ENCODE measurements around the gene AP1M2.
A peak's percentile ranks its signal among the peaks of the same experiment; 100 is the strongest.

Gene AP1M2

GRCh38 chr19:10587022-10587838 lies at the start of gene AP1M2:
Gene AP1M2 (minus strand): TSS chr19:10587312. CDS start chr19:10587231, 81 bp downstream.
- no peaks in the 10 kb centered on the region for H3K4me1 ChIP-seq
- peak within 1 kb of the TSS; percentile 61 for H3K27ac ChIP-seq
- H2AFZ ChIP-seq = peak within 1 kb of the TSS; percentile 91
- TF ChIP-seq CTCF (IDR thresholded peaks at IDR 0.05) = no peak
- no peaks in the 10 kb centered on the region for H3K36me3 ChIP-seq (ENCODE audit: control insufficient read depth, insufficient read depth, low read length)
- H3K27me3 ChIP-seq (ENCODE audit: control insufficient read depth, insufficient read depth, low read length) = no peaks in the 10 kb centered on the region
- H3K9me3 ChIP-seq (ENCODE audit: control insufficient read depth, low read length) = no peaks in the 10 kb centered on the region
- no peaks in the 10 kb centered on the region for H3K79me2 ChIP-seq
- peak within 1 kb of the TSS; percentile 70 for H3K4me3 ChIP-seq (ENCODE audit: low read depth, low read length)
- H3K4me2 ChIP-seq (ENCODE audit: low read length) = peak within 1 kb of the TSS; percentile 58
- H3K9ac ChIP-seq = peak within 1 kb of the TSS; percentile 57

GRCh38 chr19:10636304-10636972 lies 49.3 kb upstream of the AP1M2 start:
- Histone ChIP-seq H3K79me2 (no peaks in the 10 kb centered on the region), H3K4me1 (no peaks in the 10 kb centered on the region), H3K9ac (no peak overlapping the region), H3K27ac (no peak overlapping the region), H2AFZ (no peak overlapping the region), H3K9me3 (ENCODE audit: control insufficient read depth, low read length) (no peaks in the 10 kb centered on the region), H3K27me3 (ENCODE audit: control insufficient read depth, insufficient read depth, low read length) (no peaks in the 10 kb centered on the region), H3K4me2 (ENCODE audit: low read length) (no peak overlapping the region), H3K4me3 (ENCODE audit: low read depth, low read length) (no peak overlapping the region), H3K36me3 (ENCODE audit: control insufficient read depth, insufficient read depth, low read length) (no peaks in the 10 kb centered on the region)
- TF ChIP-seq CTCF (IDR thresholded peaks at IDR 0.05) = no peak

- Histone ChIP-seq H3K79me2 (no peaks in the 10 kb centered on the region), H3K27me3 (ENCODE audit: control insufficient read depth, insufficient read depth, low read length) (no peaks in the 10 kb centered on the region), H3K4me3 (ENCODE audit: low read depth, low read length) (no peak overlapping the region), H3K36me3 (ENCODE audit: control insufficient read depth, insufficient read depth, low read length) (no peaks in the 10 kb centered on the region), H3K9ac (no peak overlapping the region), H3K9me3 (ENCODE audit: control insufficient read depth, low read length) (no peaks in the 10 kb centered on the region), H3K4me2 (ENCODE audit: low read length) (no peak overlapping the region), H2AFZ (no peak overlapping the region), H3K27ac (no peak overlapping the region), H3K4me1 (no peaks in the 10 kb centered on the region)
- TF ChIP-seq CTCF (IDR thresholded peaks at IDR 0.05) = no peak
These were observed 47.9 kb upstream of the AP1M2 start for GRCh38 chr19:10634963-10635362.

GRCh38 chr19:10634430-10634829 lies 47.3 kb upstream of the AP1M2 start:
- H3K27ac ChIP-seq = no peak overlapping the region
- no peaks in the 10 kb centered on the region for H3K27me3 ChIP-seq (ENCODE audit: control insufficient read depth, insufficient read depth, low read length)
- H2AFZ ChIP-seq = no peak overlapping the region
- no peaks in the 10 kb centered on the region for H3K79me2 ChIP-seq
- no peak for TF ChIP-seq CTCF (IDR thresholded peaks at IDR 0.05)
- H3K9ac ChIP-seq = no peak overlapping the region
- no peaks in the 10 kb centered on the region for H3K9me3 ChIP-seq (ENCODE audit: control insufficient read depth, low read length)
- H3K4me1 ChIP-seq = no peaks in the 10 kb centered on the region
- H3K4me3 ChIP-seq (ENCODE audit: low read depth, low read length) = no peak overlapping the region
- no peaks in the 10 kb centered on the region for H3K36me3 ChIP-seq (ENCODE audit: control insufficient read depth, insufficient read depth, low read length)
- H3K4me2 ChIP-seq (ENCODE audit: low read length) = no peak overlapping the region
